ENCODE results near the gene WDR3. TPM values are rescaled to one million over a fixed set of nuclear protein-coding genes. Genes with fewer than 3 reads are reported as not detected.

Gene WDR3
- total and polyA plus RNA-seq, 2 experiments from 2014 or later = 26.2 to 38.7 TPM

DNA sequence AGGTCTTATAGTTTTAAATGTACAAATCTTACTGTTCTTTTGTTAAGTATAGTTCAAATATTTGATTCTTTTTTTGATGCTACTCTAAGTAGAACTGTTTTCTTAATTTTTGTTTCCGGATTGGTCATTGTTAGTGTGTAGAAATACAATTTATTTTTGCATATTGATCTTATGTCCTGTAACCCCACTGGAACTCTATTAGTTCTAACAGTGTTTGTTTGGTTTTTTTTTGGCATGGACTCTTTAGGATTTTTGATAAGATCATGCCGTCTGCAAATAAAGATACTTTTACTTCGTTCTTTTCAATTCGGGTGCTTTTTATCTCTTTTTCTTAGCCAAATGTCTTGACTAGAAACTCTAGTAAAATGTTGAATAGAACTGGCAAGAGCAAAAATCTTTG, 26.6 kb upstream of the WDR3 start (continued):
- TF ChIP-seq, protein P1, sequence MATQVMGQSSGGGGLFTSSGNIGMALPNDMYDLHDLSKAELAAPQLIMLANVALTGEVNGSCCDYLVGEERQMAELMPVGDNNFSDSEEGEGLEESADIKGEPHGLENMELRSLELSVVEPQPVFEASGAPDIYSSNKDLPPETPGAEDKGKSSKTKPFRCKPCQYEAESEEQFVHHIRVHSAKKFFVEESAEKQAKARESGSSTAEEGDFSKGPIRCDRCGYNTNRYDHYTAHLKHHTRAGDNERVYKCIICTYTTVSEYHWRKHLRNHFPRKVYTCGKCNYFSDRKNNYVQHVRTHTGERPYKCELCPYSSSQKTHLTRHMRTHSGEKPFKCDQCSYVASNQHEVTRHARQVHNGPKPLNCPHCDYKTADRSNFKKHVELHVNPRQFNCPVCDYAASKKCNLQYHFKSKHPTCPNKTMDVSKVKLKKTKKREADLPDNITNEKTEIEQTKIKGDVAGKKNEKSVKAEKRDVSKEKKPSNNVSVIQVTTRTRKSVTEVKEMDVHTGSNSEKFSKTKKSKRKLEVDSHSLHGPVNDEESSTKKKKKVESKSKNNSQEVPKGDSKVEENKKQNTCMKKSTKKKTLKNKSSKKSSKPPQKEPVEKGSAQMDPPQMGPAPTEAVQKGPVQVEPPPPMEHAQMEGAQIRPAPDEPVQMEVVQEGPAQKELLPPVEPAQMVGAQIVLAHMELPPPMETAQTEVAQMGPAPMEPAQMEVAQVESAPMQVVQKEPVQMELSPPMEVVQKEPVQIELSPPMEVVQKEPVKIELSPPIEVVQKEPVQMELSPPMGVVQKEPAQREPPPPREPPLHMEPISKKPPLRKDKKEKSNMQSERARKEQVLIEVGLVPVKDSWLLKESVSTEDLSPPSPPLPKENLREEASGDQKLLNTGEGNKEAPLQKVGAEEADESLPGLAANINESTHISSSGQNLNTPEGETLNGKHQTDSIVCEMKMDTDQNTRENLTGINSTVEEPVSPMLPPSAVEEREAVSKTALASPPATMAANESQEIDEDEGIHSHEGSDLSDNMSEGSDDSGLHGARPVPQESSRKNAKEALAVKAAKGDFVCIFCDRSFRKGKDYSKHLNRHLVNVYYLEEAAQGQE (IDR thresholded peaks at IDR 0.05; ENCODE audit: unreplicated experiment) = no peak
- TF ChIP-seq ZNF114 (CRISPR knock-in tag; IDR thresholded peaks at IDR 0.05) (no peak), ZNF331 (CRISPR knock-in tag; IDR thresholded peaks at IDR 0.05; ENCODE audit: low read depth) (no peak), NANOG (IDR thresholded peaks at IDR 0.05; ENCODE audit: borderline replicate concordance) (no peak)

DNA sequence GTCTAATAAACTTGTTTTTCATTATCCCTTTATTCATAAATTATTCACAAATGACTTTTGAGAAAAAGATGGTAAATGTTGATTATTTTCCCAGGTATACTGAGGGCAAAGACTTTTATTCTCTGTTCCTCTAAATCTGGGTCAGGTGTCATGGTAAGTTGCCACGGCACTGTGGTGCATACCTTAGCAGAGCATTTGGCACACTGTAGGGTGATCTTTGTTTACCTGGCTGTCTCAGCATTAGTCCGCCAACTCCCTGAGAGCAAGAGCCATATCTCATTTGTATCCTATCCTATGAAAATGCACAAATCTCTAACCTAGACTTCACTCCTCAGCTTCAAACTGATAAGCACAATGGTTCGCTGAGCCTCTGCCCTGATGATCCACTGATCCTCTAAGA, 25.1 kb upstream of the WDR3 start:
- no peaks in the 10 kb centered on the region for H3K4me1 Mint-ChIP-seq
- peaks cover 20% of the 10 kb centered on the region; the same call in 1 of the 2 replicates for H3K36me3 ChIP-seq (ENCODE audit: insufficient read depth)
- DNase-seq (ENCODE audit: low spot score) = no peak
- TF ChIP-seq STAT1 (IDR thresholded peaks at IDR 0.05; ENCODE audit: unreplicated experiment) (no peak), EZH2phosphoT487 (IDR thresholded peaks at IDR 0.05; ENCODE audit: unreplicated experiment) (no peak), NANOG (IDR thresholded peaks at IDR 0.05; ENCODE audit: borderline replicate concordance) (no peak), POLR2AphosphoS5 (IDR thresholded peaks at IDR 0.05; ENCODE audit: low read depth) (no peak), ZNF331 (CRISPR knock-in tag; IDR thresholded peaks at IDR 0.05; ENCODE audit: low read depth) (no peak)
- TF ChIP-seq, protein P2, sequence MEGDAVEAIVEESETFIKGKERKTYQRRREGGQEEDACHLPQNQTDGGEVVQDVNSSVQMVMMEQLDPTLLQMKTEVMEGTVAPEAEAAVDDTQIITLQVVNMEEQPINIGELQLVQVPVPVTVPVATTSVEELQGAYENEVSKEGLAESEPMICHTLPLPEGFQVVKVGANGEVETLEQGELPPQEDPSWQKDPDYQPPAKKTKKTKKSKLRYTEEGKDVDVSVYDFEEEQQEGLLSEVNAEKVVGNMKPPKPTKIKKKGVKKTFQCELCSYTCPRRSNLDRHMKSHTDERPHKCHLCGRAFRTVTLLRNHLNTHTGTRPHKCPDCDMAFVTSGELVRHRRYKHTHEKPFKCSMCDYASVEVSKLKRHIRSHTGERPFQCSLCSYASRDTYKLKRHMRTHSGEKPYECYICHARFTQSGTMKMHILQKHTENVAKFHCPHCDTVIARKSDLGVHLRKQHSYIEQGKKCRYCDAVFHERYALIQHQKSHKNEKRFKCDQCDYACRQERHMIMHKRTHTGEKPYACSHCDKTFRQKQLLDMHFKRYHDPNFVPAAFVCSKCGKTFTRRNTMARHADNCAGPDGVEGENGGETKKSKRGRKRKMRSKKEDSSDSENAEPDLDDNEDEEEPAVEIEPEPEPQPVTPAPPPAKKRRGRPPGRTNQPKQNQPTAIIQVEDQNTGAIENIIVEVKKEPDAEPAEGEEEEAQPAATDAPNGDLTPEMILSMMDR (conservative IDR thresholded peaks at IDR 0.05; ENCODE audit: low read depth in 2 of 2) = no peak
- TF ChIP-seq, protein P3, sequence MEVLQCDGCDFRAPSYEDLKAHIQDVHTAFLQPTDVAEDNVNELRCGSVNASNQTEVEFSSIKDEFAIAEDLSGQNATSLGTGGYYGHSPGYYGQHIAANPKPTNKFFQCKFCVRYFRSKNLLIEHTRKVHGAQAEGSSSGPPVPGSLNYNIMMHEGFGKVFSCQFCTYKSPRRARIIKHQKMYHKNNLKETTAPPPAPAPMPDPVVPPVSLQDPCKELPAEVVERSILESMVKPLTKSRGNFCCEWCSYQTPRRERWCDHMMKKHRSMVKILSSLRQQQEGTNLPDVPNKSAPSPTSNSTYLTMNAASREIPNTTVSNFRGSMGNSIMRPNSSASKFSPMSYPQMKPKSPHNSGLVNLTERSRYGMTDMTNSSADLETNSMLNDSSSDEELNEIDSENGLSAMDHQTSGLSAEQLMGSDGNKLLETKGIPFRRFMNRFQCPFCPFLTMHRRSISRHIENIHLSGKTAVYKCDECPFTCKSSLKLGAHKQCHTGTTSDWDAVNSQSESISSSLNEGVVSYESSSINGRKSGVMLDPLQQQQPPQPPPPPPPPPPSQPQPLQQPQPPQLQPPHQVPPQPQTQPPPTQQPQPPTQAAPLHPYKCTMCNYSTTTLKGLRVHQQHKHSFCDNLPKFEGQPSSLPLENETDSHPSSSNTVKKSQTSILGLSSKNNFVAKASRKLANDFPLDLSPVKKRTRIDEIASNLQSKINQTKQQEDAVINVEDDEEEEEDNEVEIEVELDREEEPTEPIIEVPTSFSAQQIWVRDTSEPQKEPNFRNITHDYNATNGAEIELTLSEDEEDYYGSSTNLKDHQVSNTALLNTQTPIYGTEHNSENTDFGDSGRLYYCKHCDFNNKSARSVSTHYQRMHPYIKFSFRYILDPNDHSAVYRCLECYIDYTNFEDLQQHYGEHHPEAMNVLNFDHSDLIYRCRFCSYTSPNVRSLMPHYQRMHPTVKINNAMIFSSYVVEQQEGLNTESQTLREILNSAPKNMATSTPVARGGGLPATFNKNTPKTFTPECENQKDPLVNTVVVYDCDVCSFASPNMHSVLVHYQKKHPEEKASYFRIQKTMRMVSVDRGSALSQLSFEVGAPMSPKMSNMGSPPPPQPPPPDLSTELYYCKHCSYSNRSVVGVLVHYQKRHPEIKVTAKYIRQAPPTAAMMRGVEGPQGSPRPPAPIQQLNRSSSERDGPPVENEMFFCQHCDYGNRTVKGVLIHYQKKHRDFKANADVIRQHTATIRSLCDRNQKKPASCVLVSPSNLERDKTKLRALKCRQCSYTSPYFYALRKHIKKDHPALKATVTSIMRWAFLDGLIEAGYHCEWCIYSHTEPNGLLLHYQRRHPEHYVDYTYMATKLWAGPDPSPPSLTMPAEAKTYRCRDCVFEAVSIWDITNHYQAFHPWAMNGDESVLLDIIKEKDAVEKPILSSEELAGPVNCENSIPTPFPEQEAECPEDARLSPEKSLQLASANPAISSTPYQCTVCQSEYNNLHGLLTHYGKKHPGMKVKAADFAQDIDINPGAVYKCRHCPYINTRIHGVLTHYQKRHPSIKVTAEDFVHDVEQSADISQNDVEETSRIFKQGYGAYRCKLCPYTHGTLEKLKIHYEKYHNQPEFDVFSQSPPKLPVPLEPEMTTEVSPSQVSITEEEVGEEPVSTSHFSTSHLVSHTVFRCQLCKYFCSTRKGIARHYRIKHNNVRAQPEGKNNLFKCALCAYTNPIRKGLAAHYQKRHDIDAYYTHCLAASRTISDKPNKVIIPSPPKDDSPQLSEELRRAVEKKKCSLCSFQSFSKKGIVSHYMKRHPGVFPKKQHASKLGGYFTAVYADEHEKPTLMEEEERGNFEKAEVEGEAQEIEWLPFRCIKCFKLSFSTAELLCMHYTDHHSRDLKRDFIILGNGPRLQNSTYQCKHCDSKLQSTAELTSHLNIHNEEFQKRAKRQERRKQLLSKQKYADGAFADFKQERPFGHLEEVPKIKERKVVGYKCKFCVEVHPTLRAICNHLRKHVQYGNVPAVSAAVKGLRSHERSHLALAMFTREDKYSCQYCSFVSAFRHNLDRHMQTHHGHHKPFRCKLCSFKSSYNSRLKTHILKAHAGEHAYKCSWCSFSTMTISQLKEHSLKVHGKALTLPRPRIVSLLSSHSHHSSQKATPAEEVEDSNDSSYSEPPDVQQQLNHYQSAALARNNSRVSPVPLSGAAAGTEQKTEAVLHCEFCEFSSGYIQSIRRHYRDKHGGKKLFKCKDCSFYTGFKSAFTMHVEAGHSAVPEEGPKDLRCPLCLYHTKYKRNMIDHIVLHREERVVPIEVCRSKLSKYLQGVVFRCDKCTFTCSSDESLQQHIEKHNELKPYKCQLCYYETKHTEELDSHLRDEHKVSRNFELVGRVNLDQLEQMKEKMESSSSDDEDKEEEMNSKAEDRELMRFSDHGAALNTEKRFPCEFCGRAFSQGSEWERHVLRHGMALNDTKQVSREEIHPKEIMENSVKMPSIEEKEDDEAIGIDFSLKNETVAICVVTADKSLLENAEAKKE (CRISPR knock-in tag; IDR thresholded peaks at IDR 0.05) = no peak
- TF ChIP-seq, protein P1 (IDR thresholded peaks at IDR 0.05; ENCODE audit: unreplicated experiment) = no peak

More for the DNA sequence above, 25.1 kb upstream of the WDR3 start:
- no peaks in the 10 kb centered on the region for H3K9me2 ChIP-seq (ENCODE audit: insufficient read depth)
- H3K27me3 ChIP-seq (ENCODE audit: insufficient read depth) = no peaks in the 10 kb centered on the region
- Mint-ChIP-seq H3K36me3 (ENCODE audit: low read depth) (peaks cover 15% of the 10 kb centered on the region; the same call in 2 of the 3 replicates), H3K4me3 (no peak overlapping the region), H3K27me3 (ENCODE audit: insufficient read depth, low read depth, poor library complexity) (no peaks in the 10 kb centered on the region), H3K27ac (no peak overlapping the region), H3K9me3 (no peaks in the 10 kb centered on the region)
- H3F3A ChIP-seq (replicated peaks; ENCODE audit: low read depth) = no peaks in the 10 kb centered on the region
- H3K4me3 ChIP-seq = no peak overlapping the region
- H3K79me2 ChIP-seq (replicated peaks; ENCODE audit: insufficient read depth) = no peaks in the 10 kb centered on the region
- no peak overlapping the region for H2AFZ ChIP-seq
- no peak overlapping the region for H3K27ac ChIP-seq (ENCODE audit: low read depth)
- ATAC-seq = no peak
- no peaks in the 10 kb centered on the region; the same call in 1 of the 2 replicates for H4K20me1 ChIP-seq (replicated peaks; ENCODE audit: insufficient read depth)
- H3K4me2 ChIP-seq = no peak overlapping the region
- no peaks in the 10 kb centered on the region for H3K4me1 ChIP-seq (ENCODE audit: insufficient read depth)

Data from GM23338 (cell line).